Cerebellar cortex (tissue), 1 donor: Measurements from ENCODE around the gene BCL2.
"Not testable (repeated sequence)": the region's sequence is repeated elsewhere in the genome, so short reads cannot be mapped to it uniquely, and the experiment has no call there.

Experiments
- DNase-seq: peaks from one replicate; pipeline ENCODE4 v3.0.0-alpha.2; 2015; ENCODE audit warnings: low spot score

BCL2 gene

GRCh38 chr18:63198868-63199742, 120.5 kb downstream of the BCL2 start:
- DNase-seq, result no peak

- DNase-seq, result no peak
Observed at GRCh38 chr18:63198098-63198760, 121.3 kb downstream of the BCL2 start.

GRCh38 chr18:63197246-63197869, 122.2 kb downstream of the BCL2 start:
- no peak for DNase-seq

- no peak for DNase-seq
Observed at GRCh38 chr18:63195326-63196159, 124.0 kb downstream of the BCL2 start.

- DNase-seq, result no peak
Observed at GRCh38 chr18:63192885-63193349, 126.7 kb downstream of the BCL2 start.

GRCh38 chr18:63192126-63192884, 127.3 kb downstream of the BCL2 start:
- no peak for DNase-seq

- no peak for DNase-seq
Observed at GRCh38 chr18:63191413-63191812, 128.2 kb downstream of the BCL2 start.

- DNase-seq, result not testable (repeated sequence)
Observed at GRCh38 chr18:63190838-63191237, 128.7 kb downstream of the BCL2 start.

GRCh38 chr18:63189817-63190216, 129.8 kb downstream of the BCL2 start:
- no peak for DNase-seq

GRCh38 chr18:63189041-63189440, 130.5 kb downstream of the BCL2 start:
- DNase-seq, result no peak

GRCh38 chr18:63187791-63188460, 131.6 kb downstream of the BCL2 start:
- DNase-seq, result no peak

- no peak for DNase-seq
Observed at GRCh38 chr18:63187223-63187574, 132.4 kb downstream of the BCL2 start.

- DNase-seq, result no peak
Observed at GRCh38 chr18:63186520-63187222, 132.9 kb downstream of the BCL2 start.

GRCh38 chr18:63185984-63186383, 133.6 kb downstream of the BCL2 start:
- DNase-seq, result no peak

GRCh38 chr18:63183952-63184770, 135.4 kb downstream of the BCL2 start:
- no peak for DNase-seq

GRCh38 chr18:63183378-63183777, 136.2 kb downstream of the BCL2 start:
- DNase-seq, result no peak

- no peak for DNase-seq
Observed at GRCh38 chr18:63182861-63183260, 136.7 kb downstream of the BCL2 start.

- DNase-seq, result no peak
Observed at GRCh38 chr18:63182310-63182772, 137.2 kb downstream of the BCL2 start.

GRCh38 chr18:63181706-63182309, 137.8 kb downstream of the BCL2 start:
- no peak for DNase-seq
